ENCODE measurements around the gene RMDN2.
"Not testable (repeated sequence)": the region's sequence is repeated elsewhere in the genome, so short reads cannot be mapped to it uniquely, and the experiment has no call there.

Gene RMDN2

DNA sequence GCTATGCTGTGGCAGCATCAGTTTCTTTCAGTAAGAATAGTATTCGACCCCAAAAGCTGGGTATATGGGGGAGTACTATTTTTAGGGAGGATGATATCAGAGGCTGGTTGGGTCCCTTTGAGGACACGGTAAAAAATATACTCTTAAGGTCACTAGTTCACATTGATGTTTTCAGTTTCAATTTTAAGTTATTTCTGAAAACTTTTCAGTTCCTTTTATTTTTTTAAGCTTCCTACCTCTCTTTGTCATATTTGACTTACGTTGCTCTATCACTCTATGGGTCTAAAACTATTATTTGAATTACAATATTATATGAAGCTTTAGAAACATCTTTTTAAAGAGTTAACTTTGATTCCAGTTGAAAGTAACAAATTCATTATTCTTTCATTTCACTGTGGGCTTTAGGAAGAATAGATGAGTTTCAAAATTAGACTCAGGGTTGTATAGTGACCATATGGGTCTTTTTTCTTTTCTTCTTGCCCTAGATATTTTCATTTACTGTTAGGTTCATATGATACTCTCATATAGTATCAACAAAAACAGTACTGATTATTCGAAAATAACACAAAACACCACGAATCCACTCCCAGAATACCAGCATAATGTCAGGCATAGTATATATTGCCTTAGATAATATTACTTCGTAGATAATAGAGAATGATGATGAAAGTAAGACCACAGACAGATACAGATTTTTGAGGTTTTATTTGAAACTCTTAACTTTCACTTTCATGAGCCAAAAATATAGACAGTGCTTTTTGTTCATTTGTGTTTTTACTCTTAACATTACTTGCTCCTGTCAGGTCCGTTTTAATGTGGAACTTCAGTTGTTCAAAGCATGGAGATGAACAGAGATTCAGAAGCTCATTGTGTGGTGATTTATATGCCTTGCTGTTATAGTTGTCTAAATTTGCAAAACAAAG lies 9.8 kb downstream of the RMDN2 start:
- DNase-seq (ENCODE audit: low spot score), result no peak

DNA sequence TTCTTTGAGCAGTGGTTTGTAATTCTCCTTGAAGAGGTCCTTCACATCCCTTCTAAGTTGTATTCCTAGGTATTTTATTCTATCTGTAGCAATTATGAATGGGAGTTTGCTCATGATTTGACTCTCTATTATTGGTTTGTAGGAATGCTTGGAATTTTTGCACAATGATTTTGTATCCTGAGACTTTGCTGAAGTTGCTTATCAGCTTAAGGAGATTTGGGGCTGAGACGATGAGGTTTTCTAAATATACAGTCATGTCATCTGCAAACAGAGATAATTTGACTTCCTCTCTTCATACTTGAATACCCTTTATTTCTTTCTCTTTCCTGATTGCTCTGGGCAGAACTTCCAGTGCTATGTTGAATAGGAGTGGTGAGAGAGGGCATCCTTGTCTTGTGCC lies 12.5 kb downstream of the RMDN2 start:
- not testable (repeated sequence) for DNase-seq (ENCODE audit: low spot score)

DNA sequence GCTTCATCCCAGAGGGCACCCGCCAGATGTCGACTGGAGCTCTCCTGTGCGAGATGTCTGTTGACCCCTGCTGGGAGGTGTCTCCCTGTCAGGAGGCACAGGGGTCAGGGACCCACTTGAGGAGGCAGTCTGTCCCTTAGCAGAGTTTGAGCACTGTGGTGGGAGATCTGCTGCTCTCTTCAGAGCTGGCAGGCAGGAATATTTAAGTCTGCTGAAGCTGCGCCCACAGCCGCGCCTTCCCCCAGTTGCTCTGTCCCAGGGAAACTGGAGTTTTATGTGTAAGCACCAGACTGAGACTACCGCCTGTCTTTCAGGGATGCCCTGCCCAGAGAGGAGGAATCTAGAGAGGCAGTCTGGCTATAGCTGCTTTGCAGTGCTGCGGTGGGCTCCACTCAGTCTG lies 16.2 kb downstream of the RMDN2 start:
- not testable (repeated sequence) for DNase-seq (ENCODE audit: low spot score)

DNA sequence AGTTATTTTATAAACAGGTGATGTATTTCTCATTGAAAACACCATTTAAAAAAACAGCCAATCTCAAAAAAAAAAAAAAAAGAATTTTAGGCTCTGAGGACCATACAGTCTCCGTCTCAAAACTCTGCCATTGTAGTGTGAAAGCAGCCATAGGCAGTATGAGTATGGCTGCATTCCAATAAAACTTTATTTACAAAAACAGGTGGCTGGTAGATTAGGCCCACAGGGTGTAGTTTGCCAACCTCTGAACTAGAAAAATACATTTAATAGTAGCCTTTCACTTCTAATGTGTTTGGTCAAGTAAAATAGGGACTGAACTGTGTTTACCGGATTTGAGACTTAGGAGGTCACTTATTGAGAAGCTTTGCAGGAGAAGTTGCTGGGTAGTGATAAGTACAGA lies 19.2 kb downstream of the RMDN2 start:
- no peak for DNase-seq (ENCODE audit: low spot score)

DNA sequence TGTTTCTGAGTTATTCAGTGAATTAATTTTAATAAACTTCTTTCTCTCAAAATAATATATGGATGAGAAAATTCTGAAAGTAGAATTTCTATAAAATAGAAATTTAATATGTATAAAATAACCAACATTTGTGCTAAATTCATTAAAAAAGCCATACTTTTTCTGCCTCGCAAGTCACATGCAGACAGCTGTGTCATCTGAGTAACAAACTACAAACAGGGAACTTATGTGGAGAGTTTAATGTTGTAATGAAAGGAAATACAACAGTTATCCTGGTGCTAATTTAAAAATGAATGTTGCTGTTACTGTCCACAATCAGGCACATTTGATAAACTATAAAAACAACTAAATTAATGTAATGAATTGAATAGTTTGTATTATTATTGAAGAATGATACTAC lies 22.2 kb downstream of the RMDN2 start:
- DNase-seq (ENCODE audit: low spot score), result no peak

DNA sequence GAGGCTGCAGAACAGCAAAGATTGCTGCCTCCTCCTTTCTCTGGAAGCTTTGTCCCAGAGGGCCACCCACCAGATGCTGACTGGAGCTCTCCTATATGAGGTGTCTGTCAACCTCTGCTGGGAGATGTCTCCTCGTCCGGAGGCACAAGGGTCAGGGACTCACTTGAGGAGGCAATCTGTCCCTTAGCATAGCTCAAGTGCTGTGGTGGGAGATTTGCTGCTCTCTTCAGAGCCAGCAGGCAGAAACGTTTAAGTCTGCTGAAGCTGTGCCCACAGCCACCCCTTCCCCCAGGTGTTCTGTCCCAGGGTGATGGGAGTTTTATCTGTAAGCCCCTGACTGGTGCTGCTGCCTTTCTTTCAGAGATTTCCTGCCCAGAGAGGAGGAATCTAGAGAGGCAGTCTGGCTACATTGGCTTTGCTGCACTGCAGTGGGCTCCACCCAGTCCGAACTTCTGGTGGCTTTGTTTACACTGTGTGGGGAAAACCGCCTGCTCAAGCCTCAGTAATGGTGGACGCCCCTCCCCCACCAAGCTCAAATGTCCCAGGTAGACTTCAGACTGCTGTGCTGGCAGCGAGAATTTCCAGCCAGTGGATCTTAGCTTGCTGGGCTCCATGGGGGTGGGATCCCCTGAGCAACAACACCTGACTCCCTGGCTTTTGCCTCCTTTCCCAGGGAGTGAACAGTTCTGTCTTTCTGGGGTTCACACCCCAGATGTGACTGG lies 37.1 kb downstream of the RMDN2 start:
- not testable (repeated sequence) for DNase-seq (ENCODE audit: low spot score)

DNA sequence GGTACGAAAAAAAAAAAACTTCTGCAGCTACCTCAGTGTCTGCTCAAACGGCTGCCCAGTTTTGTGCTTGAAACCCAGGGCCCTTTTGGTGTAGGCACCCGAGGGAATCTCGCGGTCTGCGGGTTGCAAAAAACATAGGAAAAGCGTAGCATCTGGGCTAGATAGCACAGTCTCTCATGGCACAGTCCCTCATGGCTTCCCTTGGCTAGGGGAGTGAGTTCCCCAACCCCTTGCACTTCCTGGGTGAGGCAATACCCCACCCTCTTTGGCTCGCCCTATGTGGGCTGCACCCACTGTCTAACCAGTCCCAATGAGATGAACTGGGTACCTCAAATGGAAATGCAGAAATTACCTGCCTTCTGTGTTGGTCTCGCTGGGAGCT lies 37.6 kb downstream of the RMDN2 start:
- DNase-seq (ENCODE audit: low spot score), result not testable (repeated sequence)

DNA sequence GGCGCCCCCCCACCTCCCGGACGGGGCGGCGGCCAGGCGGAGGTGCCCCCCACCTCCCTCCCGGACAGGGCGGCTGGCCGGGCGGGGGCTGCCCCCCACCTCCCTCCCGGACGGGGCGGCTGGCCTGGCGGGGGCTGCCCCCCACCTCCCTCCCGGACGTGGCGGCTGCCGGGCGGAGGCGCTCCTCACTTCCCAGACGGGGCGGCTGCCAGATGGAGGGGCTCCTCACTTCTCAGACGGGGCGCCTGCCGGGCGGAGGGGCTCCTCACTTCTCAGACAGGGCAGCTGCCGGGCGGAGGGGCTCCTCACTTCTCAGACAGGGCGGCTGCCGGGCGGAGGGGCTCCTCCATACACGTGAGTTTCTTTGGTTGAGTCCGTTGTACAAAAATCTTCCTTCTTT lies 38.8 kb downstream of the RMDN2 start:
- not testable (repeated sequence) for DNase-seq (ENCODE audit: low spot score)

DNA sequence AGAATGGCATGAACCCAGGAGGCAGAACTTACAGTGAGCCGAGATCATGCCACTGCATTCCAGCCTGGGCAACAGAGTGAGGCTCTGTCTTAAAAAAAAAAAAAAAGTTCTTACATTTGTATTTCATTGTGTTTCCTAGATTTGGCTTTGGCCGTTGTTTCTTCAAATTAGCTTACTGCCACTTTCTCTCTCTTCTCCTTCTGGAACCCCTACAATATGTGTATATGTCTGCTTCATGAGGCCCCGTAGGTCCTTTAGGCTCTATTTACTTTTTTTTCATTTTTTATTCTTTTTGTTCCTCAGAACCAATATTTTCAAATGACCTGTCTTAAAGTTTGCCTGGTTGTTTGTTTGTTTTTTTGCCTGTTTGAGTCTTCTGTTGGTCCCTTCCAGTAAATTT lies 41.2 kb downstream of the RMDN2 start:
- DNase-seq (ENCODE audit: low spot score), result no peak

DNA sequence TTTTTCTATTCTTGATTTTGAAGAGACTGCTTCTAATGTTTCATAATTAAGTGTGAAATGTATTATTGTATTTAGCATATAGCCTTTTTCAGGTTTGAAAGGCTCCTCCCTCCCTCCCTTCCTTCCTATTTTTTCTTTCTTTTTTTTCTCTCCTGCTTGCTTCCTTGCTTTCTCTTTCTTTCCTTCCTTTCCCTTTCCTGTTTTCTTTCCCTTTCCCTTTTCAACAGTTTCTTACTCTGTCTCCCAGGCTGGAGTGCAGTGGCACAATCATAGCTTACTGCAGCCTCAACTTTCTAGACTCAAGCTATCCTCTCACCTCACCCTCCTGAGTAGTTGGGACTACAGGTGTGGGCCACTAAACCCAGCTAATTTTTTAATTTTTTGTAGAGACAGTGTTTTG lies 44.6 kb downstream of the RMDN2 start:
- no peak for DNase-seq (ENCODE audit: low spot score)

DNA sequence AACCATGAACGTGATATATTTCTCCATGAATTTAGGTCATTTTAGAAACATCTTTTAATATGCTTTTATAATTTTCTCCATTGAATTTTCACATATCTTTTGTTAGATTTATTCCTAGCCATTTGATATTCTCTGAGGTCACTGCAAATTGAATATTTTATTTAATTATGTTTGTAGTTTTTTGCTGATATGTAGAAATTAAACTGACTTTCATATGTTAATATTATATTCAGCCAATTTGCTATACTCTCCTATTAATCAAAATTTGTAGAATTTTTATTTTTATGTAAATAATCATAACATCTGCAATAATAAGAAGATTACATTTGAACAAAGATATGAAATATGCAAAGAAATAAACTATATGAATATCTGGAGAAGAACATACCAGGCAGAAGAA lies 46.9 kb downstream of the RMDN2 start:
- DNase-seq (ENCODE audit: low spot score), result no peak

DNA sequence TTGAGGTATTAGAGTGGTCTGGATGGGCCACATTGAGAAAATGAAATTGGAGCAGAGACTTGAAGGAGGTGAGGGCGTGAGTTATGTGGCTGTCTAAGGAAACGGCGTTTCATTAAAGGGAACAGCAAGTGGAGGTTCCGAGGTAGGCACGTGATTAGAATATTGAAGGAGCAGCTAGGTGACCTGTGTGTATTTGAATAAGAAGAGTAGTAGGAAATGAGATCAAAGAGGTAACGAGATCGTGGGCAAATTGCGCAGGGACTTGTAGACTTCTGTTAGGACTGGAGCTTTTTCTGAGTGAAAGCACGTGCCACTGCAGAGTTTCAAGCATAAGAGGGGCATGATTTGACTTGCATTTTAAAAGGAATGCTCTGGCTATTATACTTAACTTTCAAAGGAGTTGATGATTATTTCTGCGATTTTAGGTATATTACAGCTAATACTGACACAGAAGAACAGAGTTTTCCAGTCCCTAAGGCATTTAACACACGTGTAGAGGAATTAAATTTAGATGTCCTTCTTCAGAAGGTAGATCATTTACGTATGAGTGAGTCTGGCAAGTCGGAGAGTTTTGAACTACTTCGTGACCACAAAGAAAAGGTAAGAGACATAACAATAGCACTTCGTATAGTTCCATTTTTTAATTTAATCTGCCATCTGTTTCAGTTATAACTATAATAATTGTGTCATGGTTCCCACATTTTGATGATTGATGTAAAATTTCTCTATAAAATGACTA lies 48.7 kb downstream of the RMDN2 start:
- DNase-seq (ENCODE audit: low spot score), result no peak

DNA sequence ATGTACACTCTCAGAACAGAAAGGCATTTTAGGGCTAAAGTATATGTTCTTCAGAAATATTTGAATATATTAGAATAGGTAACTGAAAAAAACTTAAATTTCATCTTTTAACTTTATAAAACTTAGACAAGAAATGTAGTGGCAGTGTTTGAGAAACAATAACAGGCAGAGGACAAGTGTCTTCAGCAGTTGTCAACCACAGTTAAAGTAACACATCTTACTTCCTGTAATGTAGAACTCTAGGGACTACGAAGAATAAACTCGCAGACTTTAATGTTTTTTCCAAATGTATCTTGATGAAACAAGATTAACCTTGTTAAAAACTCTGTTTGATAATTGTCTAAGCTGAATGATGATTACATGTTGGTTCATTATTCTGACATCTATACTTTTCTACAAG lies 50.7 kb downstream of the RMDN2 start:
- DNase-seq (ENCODE audit: low spot score), result no peak

DNA sequence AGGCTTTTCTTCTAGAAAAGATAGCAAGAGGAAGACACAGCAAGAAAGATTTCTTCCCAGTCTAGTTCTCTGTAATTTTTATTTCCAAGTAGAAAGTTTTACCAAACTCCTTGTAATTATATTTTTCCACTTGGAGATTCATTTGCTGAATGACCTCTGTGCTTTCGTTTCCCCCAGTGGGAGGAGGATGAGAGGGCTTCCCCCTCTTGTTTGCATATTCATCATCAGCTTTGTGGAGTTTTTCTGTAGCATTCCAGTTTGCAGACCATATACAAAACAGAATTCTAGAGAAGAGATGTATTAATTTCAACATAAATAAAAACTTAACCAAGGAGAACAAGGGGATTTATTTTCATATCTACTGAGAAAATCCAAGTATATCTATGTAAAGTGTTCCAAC lies 51.3 kb downstream of the RMDN2 start:
- no peak for DNase-seq (ENCODE audit: low spot score)

DNA sequence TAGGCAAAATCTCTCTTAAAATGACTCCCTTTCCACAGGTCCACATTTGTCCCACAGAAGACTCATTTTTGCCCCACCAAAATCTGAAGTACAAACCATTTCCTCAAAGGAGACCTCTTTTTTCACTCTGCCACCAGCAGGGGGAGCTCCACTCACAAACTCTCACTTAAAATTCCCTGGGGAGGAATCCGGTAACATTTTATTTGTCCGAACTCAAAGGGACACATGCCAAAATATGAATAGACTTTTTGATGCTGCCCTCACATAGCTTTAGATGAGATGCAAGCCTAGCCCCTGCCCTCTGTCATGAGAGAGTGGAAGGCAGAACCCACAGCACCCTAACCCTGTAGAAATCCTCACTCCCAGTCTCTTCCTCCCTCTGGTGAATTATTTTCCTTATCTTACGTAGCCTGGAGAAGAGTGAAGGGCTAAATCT lies 57.1 kb downstream of the RMDN2 start:
- peak; percentile 52 for DNase-seq (ENCODE audit: low spot score)

DNA sequence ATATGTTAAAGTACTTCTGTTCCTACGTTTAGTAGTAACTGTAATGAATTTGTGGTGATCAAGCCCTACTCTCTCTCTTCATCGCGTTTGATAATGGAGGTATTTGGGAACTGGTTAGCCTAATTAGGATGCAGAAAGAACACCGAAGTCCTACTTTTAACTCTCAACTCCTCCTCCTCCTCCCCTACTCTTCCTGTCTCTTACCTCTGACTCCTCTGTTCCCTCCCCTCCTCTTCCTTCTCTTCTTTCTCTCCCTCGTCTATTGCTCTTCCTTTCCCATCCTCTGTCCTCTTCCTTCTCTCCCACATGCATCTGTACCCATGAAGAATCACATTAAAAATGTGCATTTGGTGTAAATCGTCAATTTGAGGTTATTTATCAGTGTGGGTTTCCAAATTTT lies 57.8 kb downstream of the RMDN2 start:
- DNase-seq (ENCODE audit: low spot score), result no peak

DNA sequence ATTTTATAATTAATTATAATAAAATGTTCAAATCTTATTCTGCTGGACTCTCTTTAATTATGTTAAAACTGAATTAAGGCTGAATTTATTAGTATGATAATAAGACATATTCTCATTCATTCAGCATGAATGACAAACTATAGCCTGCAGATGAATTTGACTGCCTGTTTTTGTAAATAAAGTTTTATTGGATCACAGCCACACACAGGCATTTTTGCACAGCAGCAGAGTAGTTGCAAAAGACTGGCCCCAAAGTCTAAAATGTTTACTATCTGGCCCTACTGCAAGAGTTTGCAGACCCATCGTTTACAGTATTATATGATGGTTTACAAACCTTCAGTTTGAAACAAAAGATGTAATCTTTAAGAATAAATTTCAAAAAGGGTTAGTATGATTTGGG lies 58.6 kb downstream of the RMDN2 start:
- DNase-seq (ENCODE audit: low spot score), result no peak

DNA sequence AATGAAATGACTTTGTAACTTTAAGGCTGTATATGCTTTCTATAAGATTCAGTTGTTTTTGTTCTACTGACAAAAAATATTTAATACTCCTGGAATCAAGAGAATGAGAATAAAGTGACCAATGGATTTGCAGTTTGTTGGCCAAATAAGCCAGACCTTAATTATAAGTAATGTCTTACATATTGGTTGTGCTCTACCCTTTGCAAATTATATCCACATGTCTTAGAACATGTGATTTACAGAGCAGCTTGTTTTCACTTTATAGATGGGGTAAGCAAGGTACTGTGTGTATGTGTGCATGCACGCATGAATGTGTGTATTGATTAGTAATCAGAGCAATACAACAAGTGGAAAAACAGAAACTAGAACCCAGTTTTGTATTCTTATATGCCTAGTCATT lies 59.1 kb downstream of the RMDN2 start:
- DNase-seq (ENCODE audit: low spot score), result no peak

DNA sequence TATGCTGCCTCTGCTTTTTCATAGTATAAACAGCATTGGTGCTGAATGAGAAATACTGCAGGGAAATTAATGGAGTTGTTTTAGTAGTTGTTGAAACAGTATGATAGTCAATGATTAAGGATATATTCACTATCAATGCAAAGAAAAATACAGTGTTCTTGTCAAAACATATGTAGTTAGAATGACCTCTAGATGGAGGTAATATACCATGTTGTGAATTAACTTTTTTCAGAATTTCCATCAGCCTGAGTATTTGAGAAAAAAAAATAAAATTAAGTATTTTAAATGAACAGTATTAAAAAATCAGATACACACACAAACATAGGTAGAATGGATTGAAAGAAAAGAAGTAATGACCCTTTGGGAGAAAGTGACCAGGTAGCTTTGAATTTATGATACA lies 59.5 kb downstream of the RMDN2 start:
- no peak for DNase-seq (ENCODE audit: low spot score)

DNA sequence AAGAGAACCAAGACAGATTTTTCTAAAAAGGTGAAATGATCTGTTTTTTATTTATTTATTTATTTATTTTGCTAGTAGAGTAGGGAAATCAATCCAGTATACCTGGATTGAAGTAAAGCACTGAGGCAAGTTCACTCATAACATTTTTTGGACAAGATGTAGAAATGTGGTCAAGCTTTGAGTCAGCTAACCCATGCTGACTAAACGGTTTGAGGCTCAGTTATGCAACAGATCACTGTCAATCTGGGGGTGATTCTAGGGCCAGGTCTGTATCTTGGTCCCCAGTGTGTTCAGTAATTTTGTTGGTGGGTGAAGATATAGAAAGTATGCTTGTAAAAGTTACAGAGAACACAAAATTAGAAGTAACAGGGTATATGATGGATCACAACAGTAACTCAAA lies 60.2 kb downstream of the RMDN2 start:
- DNase-seq (ENCODE audit: low spot score), result no peak

DNA sequence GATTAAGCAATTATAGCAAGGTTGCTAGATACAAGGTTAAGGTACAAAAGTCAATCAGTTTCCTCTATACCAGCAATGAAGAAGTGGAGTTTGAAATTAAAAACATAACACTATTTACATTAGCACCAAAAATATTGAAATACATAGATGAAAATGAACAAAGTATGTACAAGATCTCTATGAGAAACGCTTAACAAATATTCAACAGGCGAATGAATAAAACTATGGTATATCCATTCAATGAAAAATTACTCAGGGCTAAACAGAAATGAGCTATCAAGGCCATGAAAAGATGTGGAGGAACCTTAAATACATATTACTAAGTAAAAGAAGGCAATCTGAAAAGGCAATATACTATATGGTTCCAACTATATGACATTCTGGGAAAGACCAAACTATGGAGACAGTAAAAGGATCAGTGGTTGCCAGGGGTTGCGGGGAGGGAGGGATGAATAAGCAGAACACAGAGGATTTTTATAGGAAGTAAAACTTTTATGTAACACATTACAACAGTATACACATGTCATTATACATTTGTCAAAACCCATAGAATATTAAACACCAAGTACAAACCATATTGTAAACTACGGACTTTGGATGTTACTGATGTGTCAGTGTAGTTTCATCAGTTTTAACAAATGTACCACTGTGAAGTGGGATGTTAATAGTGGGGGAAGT lies 62.1 kb downstream of the RMDN2 start:
- DNase-seq (ENCODE audit: low spot score), result no peak

DNA sequence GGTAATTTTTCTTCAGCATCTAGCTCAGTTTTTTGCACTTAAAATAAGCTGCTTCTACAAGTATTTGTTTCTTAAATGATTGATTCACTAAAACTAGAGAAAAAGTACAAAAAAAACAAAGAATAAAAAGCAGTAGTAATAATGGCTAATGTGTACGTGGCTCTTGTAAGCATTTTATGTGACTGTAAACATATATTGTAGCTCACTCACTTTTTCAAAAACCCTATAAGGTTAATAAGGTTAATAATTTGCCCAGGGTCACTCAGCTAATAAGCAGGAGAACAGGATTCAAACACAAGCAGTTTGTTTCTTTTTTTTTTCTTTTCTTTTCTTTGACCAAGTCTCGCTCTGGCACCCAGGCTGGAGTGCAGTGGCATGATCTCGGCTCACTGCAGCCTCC lies 67.5 kb downstream of the RMDN2 start:
- DNase-seq (ENCODE audit: low spot score), result no peak
